ENCODE measurements around the gene ARL6.

ARL6 gene, protein sequence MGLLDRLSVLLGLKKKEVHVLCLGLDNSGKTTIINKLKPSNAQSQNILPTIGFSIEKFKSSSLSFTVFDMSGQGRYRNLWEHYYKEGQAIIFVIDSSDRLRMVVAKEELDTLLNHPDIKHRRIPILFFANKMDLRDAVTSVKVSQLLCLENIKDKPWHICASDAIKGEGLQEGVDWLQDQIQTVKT

DNA sequence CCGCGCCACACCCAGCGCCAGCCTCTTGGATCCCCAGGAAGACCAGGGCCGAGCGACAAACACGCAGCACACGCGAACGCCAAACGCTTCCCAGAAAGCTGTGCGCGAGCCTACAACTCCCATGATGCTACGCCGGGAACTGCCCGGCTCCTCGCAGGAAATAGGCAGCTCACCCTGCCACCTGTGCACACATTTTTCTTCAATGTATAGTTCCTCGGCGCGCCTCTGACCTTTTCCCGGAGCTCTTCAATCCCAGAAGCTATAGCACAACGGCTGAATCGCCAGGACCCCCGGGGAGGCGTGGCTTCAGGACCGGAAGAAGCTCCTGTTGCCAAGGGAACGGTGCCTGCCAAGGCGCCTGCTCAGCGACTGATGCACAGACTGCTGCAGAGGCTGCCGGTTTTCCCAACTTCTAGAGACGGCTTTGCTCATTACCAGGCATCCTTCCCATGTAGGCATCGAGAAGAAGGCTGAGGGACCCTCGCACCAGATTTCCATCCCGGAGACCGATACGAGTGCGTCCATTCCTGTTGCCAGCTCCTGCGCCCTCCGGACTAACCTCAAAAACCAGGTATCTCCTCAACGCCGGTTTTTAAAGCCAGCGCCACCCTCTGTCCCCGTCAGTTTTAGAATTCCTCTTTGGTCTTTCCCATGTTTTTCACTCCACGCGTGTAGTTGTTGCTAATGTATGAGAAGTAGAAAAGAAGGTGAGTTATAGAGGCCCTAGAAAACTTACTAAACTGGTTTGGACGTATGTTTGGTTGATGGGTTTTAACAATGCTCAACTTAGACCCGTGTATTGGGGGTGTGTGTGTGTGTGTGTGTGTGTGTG is at the start of gene ARL6:
TSS of gene ARL6 (plus strand) at position 352 of the 832 bp plus-strand sequence. CDS start 3,350 bp downstream, outside the sequence.
- peak; percentile 75 for DNase-seq (ENCODE audit: low spot score)

DNA sequence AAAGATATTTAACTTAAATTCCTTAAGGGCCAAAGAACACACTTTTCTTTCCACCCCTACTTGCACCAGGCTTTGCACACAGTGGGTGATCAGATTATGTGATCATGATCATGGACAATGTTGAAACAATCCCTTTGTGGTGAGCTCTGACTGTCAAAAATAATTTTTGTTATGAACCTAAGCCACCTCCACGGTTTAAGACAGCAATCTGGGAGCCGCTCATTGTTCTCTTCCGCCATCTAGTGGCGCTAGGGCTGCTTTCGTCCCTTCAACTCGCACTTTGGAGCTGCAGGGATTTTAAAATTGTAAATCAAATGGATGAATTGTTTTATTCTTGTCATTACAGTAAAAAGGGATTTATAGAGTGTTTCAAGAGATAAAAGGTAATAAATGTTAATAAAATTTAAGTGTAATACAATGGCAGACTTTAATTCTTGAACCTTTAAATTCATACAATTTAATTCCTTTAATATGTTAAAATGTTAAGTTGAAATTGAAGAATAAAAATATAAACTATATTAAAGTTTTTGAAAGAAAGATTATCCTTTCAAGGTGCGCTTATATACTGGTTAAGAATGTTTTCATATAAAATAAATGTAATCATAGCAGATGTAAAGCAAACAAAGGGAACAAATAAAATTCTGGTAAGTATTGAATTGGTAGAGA is 45.3 kb upstream of the ARL6 start:
- peak; percentile 27 for DNase-seq (ENCODE audit: low spot score)

DNA sequence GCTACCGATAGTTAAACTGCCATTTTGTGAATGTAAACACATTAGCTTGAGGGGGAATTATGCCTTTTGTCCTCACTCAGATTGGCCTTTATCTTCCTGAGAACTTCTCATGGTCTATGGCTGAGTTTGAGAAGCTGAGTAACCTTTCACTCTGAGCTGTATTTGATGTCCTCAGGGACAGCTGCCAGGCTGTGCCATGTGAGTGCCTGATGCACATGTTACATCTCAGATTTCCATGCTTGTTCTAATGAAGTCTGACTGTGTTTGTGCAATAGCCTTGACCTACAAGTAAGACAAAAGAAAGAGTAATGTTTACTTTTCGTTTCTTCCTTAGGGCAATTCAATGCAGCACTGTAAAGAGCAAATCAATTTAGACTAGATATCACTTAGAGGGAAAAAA is 44.1 kb upstream of the ARL6 start:
- DNase-seq (ENCODE audit: low spot score) = no peak

DNA sequence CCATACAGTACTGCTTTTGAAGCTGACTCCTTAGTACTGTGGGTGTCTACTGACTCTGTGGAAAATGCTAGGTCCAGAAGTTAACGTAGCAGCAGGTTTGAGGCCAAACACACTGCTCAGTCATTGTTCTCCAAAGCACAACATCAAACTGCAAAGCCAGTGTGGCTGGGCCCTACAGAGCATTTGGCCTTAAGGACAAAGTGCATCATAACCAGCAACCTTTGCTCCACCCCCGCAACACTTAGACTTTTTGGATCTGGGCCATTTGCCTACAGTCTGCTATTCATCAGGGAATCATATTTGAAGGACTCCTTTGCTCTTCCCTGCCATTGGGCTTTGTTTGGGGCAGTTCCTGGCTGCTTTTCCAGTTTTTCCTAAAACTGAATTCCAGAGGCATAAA is 43.1 kb upstream of the ARL6 start:
- DNase-seq (ENCODE audit: low spot score) = no peak

DNA sequence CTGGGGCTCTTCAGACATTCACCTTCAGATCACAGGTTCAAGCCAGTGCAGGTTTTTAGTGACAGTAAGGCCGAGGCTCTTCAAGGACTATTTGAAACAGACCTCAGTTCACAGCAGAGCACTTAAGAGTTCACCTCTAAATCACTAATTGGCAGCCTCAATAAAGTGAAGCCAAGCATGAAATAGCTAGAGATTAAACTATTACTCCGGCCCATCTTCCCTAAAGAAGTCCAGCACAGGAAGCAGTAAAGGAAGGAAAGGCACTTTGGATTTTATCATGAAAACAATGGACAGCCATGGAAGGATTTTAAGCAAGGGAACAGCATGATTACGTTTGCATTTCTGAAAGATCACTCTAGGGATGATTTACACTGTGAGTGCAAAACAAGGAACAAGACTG is 27.6 kb upstream of the ARL6 start:
- DNase-seq (ENCODE audit: low spot score) = no peak

DNA sequence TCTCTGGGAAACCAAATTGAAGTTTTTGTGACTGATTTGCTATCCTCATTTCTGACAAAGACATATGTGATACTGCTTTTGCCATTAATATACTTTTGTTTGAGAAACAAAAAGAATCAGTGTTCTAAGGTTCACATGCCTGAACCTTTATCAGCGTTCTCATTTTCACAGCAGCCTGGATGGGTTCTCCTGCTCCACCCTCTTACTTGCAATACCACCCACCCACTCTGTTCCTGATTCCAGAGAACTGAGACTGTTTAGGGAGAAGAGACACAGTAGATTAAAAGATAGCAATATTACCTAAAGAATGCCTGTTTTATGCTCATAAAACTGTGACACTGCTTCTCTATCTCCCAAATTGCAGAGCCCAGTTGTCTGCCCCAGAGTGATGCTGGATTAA is 25.8 kb upstream of the ARL6 start:
- no peak for DNase-seq (ENCODE audit: low spot score)

DNA sequence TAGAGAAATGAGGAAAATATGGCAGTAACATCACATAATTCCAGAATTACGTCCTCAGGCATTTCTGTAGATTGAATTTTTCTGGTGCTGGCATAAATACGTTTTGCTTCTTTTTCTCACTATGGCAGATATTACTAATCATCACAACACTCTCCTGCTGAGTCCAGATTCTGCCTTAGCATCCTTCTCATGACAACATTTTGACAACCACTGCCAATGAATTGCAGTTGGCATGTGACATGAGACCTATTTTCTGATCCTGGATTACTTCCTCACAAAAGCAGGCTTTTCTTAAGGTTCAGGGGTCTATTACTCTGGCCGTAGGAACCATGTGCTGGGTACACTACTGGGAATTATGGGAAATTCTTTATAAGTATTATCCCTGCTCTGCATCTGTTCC is 22.5 kb upstream of the ARL6 start:
- no peak for DNase-seq (ENCODE audit: low spot score)

DNA sequence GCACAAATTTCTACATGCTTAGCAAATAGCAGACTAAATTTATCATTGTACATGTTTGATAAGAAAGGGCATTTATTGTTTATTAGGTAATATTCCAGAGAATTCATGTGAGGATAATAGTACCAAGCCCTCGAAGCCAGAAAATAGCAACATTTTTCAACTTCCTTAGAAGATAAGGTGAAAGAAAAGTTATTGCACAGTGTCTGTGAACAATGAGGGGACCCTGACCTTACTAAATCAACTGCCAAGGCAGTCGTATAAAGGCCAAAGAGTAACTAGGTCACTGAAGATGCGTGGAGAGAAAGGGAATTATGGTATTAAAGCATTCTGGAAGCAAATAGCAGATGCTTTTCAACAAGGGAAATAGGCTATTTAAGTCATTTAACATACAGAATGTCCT is 20.3 kb upstream of the ARL6 start:
- DNase-seq (ENCODE audit: low spot score) = no peak

DNA sequence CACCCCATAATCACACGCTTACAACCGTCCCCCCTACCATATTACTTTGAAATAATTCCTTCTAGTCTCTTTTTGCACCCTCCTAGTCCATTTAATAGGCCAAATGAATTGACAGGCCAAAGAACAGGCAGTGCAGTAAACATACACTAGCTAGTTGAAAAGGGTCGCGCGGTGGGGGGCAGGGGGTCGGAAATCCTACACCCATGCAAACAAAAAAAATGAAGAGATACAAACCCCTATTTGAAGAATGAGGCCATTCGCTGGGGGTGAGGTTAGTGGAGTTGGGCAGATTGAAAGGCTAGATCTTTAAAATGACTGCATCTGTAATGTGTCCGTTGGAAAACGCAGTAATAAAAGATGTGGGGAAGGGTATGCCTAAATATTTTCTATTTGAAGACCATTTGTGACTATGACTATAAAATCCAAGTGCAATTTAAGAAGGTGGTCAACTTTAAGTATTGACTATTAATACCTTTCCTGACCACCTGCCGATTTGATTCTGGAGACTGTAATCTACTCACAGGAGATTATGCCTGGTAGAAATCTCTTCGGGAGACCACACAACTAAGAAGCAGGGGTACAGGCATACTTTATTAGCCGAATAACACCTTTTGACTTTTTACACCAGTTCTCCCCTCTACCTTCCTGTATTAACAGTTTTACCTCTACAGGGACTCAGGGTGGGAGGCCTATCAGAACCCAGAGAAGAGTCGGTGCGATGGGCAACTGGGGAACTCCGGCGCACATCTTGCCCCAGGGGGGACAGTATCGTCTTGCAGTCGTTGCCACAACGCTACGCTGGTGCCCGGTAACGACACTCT is 762 bp upstream of the ARL6 start:
- no peak for DNase-seq (ENCODE audit: low spot score)

DNA sequence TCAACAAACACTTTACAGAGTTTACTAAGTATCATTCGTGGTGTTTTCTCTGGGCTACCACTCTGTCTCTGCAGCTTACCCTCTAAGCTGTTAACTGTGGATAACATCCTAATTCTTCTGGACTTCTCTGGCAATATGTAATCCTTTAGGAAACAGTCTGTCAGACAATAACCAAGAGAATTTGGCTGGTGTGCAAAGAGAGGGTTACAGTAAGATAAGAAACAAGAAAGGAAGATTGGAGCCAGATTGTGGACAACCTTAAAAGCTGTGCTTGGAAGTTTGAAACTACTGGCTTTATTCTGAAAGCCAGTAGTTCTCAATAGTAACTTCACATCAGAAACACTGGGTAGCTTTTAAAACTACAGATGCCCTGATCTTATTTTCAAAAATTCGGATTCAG is 778 bp downstream of the ARL6 start:
- DNase-seq (ENCODE audit: low spot score) = no peak

DNA sequence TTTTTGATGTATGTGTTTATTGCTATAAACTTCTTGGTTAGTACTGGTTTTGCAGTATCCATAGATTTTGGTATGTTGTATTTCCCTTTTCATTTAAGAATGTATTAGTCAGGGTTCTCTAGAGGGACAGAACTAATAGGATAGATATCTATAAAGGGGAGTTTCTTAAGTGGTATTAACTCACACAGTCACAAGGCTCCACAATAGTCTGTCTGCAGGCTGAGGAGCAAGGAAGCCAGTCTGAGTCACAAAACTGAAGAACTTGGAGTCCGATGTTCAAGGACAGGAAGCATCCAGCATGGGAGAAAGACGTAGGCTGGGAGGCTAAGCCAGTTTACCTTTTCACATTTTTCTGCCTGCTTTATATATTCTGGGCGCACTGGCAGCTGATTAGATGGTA is 8.4 kb downstream of the ARL6 start:
- no peak for DNase-seq (ENCODE audit: low spot score)

DNA sequence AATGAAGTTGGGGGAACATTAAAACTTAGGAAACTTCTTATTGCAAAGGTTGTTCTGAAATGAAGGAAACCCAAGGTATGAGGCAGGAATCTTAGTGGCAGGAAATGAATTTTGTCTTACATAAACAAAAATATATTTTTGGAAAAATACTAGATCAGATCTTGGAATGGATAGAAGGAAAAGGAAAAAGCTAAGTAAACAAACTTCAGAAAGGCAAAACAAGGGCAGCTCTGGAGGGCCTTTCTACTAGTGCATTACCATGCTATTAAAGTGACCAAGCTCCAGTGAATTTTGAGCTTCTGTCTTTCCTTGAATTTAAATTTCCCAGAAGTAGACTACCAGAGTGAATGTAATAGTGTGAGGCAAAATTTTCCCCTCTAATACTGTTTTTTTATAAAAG is 13.6 kb downstream of the ARL6 start:
- DNase-seq (ENCODE audit: low spot score) = no peak

DNA sequence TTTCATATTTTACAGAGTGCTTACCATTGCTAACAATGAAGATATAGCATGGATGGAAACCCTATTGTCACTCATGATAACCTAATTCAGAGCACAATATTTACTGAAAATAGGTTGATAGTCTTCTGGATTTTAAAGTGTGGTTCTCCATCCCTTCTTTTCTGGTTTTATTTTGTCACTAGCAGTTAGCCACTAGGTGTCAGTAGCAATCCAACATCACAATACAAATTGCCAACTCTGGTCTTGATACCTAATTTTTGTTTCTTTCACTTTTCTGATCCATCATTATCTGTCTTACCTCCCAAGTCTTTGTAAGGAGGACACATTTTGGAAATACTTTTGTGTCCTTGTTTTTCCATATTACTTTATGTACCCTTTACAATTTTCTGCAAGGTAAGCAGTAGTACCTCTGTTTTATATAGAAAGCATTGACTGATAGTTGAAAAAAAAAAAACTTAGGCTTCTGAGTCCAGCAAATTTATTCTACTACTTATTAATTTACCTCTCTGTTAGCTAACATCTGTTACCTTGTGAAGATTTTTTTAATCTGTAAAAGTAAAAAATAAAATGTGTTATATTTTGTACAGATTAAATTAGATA is 29.0 kb downstream of the ARL6 start:
- peak; percentile 30 for DNase-seq (ENCODE audit: low spot score)

DNA sequence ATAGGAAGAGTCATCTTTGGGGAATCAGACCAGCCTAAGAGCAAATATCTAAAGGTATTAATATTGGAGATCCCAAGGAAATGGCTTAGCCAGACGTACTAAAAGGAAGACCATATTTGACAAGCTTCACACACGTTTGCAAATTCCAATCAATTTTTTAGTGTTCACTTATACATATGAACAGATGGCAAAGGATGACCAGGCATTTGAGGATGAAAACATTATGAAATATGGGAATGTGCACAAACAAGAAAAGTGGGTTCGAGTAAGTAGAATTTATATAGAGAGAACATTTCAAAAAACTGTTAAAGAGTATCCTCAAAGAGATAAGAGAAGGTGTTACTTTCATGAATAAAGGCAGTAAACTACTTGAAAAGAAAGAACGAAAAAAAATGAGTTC is 31.4 kb downstream of the ARL6 start:
- DNase-seq (ENCODE audit: low spot score) = no peak

DNA sequence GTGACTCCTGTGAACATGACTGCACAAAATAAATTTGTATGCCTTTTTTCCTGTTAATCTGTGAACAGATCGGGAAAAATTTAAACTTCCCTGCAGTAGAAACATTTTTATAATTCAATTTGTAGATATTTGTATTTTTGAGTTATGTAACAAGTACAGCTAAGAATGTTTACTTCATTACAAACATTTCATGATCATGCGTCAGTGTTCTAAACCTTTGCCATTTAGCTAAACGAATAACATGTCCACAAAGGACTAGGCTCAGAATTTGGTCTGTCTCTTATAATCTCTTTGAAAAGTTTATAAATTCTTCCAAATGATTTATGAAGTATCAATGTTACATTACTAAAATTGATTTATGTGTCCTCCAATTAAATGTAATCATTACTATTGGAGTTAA is 39.9 kb downstream of the ARL6 start:
- DNase-seq (ENCODE audit: low spot score) = no peak

DNA sequence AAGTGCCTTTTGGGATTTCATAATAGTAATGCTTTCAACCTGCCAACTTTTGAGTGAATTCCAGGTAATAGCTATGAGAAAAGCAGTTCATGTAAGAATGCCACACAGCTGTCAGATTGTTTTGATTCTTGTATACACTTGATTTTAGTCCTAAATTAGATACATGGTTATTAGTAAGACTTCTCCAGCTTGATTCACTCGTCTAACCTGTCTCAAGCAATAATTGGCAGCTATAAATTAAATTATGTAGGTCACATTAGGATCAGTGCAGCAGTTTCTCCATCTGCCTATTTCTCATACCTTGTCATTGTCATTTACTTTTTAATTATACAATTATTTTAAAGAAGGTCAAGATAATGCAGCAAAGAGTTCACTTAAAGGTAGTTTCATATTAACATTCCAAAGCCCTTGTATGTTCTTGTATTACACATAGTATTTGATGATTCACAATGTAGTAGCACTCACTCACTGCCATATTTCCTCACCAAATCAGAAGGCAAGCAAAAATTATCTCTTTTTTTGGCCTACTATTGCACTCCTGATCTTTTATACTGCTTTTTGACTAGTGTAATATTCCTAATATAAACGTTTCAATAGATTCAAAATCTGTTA is 46.3 kb downstream of the ARL6 start:
- no peak for DNase-seq (ENCODE audit: low spot score)

DNA sequence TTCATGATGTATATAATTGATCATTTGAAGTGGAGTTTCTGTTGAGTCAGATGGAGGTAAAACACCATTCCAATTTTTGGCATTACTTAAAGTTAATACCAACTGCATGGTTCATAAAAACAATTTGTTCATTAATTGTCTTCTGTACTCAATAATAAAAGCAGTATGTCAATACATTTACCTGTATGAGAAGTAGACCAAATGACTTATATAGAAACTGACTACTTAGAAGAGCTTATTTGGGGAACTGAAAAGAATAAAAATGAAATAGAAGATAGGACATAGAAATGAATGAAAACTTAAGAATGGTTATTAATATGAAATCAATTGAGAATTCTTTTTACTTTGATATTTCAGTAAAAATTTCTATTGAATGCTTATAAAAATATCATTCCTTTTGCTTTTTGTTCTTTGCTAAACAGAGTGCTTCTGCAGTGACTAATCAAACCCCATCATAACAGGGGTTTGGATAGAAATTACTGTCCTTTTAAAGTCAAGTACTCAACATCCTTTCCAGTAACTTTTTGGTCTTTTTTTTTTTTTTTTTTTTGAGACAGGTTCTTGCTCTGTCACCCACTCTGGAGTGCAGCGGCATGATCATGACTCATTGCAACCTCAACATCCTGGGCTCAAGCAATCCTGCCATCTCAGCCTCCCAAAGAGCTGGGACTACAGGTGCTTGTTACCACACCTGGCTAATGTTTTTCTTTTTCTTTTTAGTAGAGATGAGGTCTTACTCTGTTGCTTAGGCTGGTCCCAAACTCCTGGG is 50.8 kb downstream of the ARL6 start:
- no peak for DNase-seq (ENCODE audit: low spot score)

DNA sequence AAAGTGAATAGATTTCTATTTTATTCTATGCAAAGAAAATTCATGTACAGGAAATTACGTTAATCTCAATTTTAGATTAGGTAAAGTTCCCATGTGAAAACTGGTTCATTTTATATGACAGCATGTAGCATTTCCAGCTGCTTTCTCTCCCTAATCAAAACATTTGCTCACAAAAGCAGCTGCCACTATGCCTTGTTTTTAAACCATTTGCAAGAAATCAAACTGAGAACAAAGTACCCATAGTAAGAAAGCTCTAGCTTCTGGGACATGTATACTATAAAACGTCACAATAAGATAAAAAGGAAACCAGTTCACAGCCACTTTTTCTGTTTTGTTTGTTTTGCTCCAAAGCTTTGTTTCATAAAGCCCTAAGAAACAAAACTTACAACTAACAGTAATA is 52.3 kb downstream of the ARL6 start:
- DNase-seq (ENCODE audit: low spot score) = no peak

DNA sequence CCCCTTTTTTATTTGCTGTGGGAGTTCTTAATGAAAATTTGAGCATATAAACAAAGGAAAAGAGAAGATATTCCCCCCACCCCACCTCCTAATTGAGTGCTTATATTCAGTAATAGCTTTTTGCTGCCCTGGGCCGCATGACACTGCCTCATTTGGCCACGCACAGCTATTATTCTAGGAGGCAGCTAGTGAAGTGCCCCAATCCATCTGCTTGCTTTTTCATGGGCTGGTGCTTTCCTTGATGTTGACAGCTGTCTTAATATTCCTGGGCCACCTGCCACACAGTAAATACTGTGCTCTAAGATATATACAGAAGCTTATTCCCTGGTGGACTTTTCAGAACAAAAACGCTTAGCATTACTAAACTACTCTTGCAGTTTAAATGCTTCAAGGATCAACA is 53.4 kb downstream of the ARL6 start:
- no peak for DNase-seq (ENCODE audit: low spot score)

DNA sequence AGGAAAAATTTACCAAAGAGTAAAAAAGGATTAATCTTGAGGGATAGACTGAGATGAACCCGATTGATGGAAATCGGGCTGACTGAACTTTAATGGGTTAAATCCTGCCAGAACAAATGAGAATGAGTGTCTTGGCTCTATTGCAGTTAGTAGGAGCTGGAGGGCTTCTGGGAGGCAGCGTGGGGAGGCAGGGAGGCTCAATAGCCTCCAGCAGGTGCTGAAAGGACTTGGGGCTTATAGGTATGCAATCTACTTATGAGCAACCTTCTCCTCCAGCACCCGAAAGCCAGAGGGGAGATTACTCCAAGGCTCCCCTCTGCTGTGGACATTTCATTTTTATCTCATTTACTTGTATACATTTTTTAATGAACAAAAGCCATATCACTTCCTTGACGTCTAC is 56.2 kb downstream of the ARL6 start:
- DNase-seq (ENCODE audit: low spot score) = no peak

DNA sequence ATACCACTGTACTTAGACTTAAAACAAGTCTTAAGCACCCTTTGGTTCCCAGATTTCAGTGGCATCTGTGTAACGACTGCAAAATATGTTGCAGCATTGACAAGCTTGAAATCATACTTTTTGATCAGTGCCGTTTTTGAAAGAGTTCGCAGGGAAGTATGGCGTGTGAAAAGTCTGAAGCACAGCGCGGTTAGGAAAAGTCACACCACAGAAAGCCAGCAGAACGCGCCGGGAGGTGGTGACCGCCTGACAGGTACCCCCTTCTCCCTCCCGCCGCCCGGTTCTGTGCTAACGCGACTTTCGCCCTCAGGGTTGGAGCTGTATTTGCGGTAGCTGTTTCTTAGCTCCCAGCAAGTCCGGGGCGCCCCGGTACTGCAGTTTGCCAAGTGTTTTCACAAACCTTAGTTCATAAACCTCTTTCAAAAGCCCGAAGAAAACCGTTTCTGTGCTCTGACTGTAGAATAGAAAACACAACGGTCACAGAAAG is 56.8 kb downstream of the ARL6 start:
- no peak for DNase-seq (ENCODE audit: low spot score)

All from hematopoietic multipotent progenitor cell treated with erythropoietin and hydrocortisone succinate and interleukin-3 and kit ligand, for 15 days (in vitro differentiated cells).